ENCODE data around the gene BCAP31. TPM values are rescaled to one million over a fixed set of nuclear protein-coding genes. Genes with fewer than 3 reads are reported as not detected.
A peak's percentile ranks its signal among the peaks of the same experiment; 100 is the strongest.

Gene BCAP31
- 126 TPM for total RNA-seq

DNA sequence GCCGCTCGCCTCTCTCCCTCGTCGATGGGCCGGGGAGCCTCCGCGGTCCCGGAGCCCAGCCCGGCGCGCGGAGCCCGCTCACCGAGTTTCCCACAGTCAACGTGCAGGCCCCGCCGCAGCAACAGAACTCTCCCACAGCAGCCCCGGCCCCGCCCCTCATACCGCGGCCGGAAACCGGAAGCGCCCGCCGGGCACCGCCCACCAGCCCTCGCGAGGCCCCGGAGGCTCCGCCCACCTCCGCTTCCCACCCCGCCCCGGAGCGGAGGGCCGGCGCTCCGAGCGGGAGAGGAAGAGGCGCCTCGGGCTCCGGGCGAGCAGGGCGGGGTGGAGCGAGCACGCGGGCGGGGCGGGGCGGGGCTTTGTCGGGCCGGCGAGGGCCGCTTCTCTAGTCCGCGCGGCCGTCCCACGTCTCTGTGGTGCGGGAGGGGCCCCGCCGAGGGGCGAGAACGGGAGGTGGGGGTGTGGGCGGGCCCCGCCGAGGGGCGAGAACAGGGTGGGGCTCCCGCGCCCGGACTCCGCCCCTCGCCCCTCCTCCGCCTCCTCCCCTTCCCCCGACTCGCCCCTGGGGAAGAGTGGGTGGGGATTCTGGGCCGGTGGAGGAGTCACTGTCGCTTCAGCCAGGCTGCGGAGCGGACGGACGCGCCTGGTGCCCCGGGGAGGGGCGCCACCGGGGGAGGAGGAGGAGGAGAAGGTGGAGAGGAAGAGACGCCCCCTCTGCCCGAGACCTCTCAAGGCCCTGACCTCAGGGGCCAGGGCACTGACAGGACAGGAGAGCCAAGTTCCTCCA, at the start of gene BCAP31, which contains the start of gene ABCD1:
TSS of gene BCAP31 (minus strand) at position 136 of the 787 bp plus-strand sequence. CDS start 1,143 bp downstream, outside the sequence.
TSS of gene ABCD1 (plus strand) at position 605 of the 787 bp plus-strand sequence. CDS start 411 bp downstream, outside the sequence.
- peak within 1 kb of the TSS; percentile 59 to 63 for H3K4me3 ChIP-seq
- intact Hi-C loops (cut with DNase I), result no loop called here

GRCh38 chrX:153773218-153773611, 49.0 kb upstream of the BCAP31 start:
- intact Hi-C loops (cut with DNase I), result no loop called here
- no peaks in the 10 kb centered on the region for H3K36me3 ChIP-seq
- no peak for DNase-seq (ENCODE audit: extremely low spot score in 2 of 2)

More for the DNA sequence above, at the start of gene BCAP31, which contains the start of gene ABCD1:
- Histone ChIP-seq H3K27ac (peak within 1 kb of the TSS; percentile 79), H3K36me3 (peaks cover 0 to 8% of the 10 kb centered on the region in 2 donors), H3K9me3 (no peaks in the 10 kb centered on the region), H3K4me1 (peaks cover 52% of the 10 kb centered on the region), H3K27me3 (no peaks in the 10 kb centered on the region)
- DNase-seq (ENCODE audit: extremely low spot score in 2 of 2), result no peak
- TF ChIP-seq POLR2AphosphoS5 (IDR thresholded peaks at IDR 0.05; ENCODE audit: insufficient read depth in 1 of 2, low read depth in 1 of 2) (peak; percentile 5 to 86), POLR2A (IDR thresholded peaks at IDR 0.05) (peak in 1 of 2 donors; percentile 73)
- TF ChIP-seq, protein P1, sequence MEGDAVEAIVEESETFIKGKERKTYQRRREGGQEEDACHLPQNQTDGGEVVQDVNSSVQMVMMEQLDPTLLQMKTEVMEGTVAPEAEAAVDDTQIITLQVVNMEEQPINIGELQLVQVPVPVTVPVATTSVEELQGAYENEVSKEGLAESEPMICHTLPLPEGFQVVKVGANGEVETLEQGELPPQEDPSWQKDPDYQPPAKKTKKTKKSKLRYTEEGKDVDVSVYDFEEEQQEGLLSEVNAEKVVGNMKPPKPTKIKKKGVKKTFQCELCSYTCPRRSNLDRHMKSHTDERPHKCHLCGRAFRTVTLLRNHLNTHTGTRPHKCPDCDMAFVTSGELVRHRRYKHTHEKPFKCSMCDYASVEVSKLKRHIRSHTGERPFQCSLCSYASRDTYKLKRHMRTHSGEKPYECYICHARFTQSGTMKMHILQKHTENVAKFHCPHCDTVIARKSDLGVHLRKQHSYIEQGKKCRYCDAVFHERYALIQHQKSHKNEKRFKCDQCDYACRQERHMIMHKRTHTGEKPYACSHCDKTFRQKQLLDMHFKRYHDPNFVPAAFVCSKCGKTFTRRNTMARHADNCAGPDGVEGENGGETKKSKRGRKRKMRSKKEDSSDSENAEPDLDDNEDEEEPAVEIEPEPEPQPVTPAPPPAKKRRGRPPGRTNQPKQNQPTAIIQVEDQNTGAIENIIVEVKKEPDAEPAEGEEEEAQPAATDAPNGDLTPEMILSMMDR (IDR thresholded peaks at IDR 0.05), result no peak

GRCh38 chrX:153772316-153773217, 48.4 kb upstream of the BCAP31 start:
- no peaks in the 10 kb centered on the region for H3K36me3 ChIP-seq
- TF ChIP-seq POLR2A (IDR thresholded peaks at IDR 0.05), result no peak
- TF ChIP-seq, protein P1 (IDR thresholded peaks at IDR 0.05), result no peak
- TF ChIP-seq POLR2AphosphoS5 (IDR thresholded peaks at IDR 0.05; ENCODE audit: insufficient read depth in 1 of 2, low read depth in 1 of 2), result no peak
- no peak overlapping the region for H3K4me3 ChIP-seq
- no peaks in the 10 kb centered on the region for H3K4me1 ChIP-seq
- no peaks in the 10 kb centered on the region for H3K27me3 ChIP-seq
- intact Hi-C loops (cut with DNase I), result no loop called here
- no peak for DNase-seq (ENCODE audit: extremely low spot score in 2 of 2)
- no peaks in the 10 kb centered on the region for H3K9me3 ChIP-seq
- no peak overlapping the region for H3K27ac ChIP-seq

More at GRCh38 chrX:153773218-153773611, 49.0 kb upstream of the BCAP31 start:
- TF ChIP-seq, protein P1 (IDR thresholded peaks at IDR 0.05), result no peak
- TF ChIP-seq POLR2A (IDR thresholded peaks at IDR 0.05) (no peak), POLR2AphosphoS5 (IDR thresholded peaks at IDR 0.05; ENCODE audit: insufficient read depth in 1 of 2, low read depth in 1 of 2) (no peak)
- Histone ChIP-seq H3K27me3 (no peaks in the 10 kb centered on the region), H3K4me1 (no peaks in the 10 kb centered on the region), H3K27ac (no peak overlapping the region), H3K4me3 (no peak overlapping the region), H3K9me3 (no peaks in the 10 kb centered on the region)

DNA sequence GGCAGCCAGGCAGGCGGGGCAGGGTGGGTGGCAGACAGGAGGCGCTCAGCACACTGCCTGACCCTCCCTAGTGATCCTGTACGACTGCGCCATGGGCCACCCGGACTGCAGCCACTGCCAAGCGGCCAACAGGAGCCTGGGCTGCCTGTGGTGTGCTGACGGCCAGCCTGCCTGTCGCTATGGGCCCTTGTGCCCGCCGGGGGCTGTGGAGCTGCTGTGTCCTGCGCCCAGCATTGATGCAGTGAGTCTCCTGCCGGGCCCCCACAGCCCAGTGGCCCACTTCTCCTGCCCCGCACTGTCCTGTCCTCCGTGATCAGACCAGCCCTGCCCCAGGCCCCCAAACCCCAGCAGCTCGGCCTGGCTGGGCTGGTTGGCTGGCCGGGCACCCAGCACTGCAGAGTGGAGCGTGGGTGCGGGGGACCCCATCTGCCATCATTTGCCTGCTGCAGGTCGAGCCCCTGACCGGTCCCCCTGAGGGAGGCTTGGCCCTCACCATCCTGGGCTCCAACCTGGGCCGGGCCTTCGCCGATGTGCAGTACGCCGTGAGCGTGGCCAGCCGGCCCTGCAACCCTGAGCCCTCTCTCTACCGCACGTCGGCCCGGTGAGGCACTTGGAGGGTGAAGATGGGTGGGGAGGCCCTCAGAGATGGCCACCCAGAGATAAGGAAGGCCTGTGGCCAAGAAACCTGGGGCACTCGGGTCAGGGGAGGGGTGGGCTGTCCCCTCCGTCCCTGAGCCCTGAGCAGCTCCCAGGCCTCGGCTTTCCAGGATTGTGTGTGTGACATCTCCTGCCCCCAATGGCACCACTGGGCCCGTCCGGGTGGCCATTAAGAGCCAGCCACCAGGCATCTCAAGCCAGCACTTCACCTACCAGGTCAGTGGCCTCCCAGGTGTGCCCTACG, 47.5 kb upstream of the BCAP31 start:
- no peaks in the 10 kb centered on the region for H3K9me3 ChIP-seq
- no peak overlapping the region for H3K27ac ChIP-seq
- intact Hi-C loops (cut with DNase I), result no loop called here
- DNase-seq (ENCODE audit: extremely low spot score in 2 of 2), result no peak
- TF ChIP-seq, protein P1 (IDR thresholded peaks at IDR 0.05), result no peak
- no peak for TF ChIP-seq POLR2A (IDR thresholded peaks at IDR 0.05)
- TF ChIP-seq POLR2AphosphoS5 (IDR thresholded peaks at IDR 0.05; ENCODE audit: insufficient read depth in 1 of 2, low read depth in 1 of 2), result no peak
- no peak overlapping the region for H3K4me3 ChIP-seq
- no peaks in the 10 kb centered on the region for H3K36me3 ChIP-seq
- H3K4me1 ChIP-seq, result peaks cover 4% of the 10 kb centered on the region
- H3K27me3 ChIP-seq, result no peaks in the 10 kb centered on the region

All from vagina (tissue), 2 donors.